HG03571 (cell line): Measurements from ENCODE around the gene CTNNBL1.

Experiments
- ATAC-seq: cut with Tn5 transposase; IDR thresholded peaks from one replicate; pipeline ENCODE4 v1.9.1; 2021; ENCODE audit not compliant: unreplicated experiment

CTNNBL1 gene

GRCh38 chr20:37913567-37914366, 219.9 kb downstream of the CTNNBL1 start:
- no peak for ATAC-seq

GRCh38 chr20:37914367-37914671, 220.5 kb downstream of the CTNNBL1 start:
- no peak for ATAC-seq

DNA sequence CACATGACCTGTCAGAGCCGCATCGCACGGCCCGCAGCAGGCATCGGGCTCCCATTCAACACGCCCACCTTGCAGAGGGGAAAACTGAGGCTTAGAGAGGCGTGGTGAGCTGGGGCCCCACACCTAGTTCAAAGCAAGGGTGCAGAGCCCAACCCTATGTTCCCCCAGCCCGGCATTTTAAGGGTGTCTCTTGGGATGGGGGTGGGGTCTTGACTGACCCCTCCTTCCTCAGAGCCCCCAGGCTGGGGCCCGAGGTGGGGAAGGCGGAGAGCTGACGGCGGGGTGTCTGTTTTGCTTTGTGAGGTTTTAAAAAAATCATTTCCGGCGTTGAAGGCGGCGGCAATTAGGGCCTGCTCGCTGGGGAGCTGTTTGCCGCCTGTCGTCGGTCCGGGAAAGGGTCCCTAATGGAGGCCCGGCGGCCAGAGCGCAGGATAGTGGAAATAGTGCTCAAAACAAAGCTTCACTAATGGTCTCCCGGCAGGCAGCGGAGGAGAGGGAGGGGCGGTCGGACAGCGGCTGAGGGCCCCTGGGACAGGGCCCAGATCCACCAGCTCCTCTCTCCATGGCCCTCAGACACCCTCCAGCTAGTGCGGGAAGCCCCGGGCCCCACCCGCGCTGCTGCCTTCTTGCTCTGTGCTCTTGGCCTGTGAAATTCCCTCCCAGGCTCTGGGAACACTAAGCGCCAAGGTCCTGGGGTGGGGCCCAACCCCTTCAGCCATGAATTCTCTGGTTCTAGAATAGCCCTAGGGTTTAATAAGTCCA, 221.0 kb downstream of the CTNNBL1 start:
- no peak for ATAC-seq

- no peak for ATAC-seq
Measured at GRCh38 chr20:37915434-37915787, 221.6 kb downstream of the CTNNBL1 start.

- no peak for ATAC-seq
Measured at GRCh38 chr20:37915800-37916570, 222.2 kb downstream of the CTNNBL1 start.

DNA sequence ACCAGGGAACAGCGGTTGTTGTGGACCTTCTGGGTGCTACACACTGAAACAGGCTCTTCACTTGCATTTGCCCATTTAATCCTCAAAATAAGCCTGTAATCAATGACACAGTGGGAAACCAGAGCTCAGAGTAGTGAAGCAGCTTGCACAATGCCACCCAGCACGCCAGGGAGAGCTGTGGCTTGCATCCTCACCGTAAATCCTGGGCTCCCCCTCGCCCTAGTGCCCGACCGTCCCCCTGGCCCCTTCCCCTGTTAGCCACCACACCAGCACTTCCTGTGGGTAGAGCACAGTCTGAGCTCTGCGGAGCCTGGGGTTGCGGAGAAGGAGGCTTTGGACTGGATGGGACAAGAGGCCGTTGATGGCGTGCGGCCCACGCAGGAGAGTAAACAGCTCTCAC, 223.6 kb downstream of the CTNNBL1 start:
- ATAC-seq = no peak

DNA sequence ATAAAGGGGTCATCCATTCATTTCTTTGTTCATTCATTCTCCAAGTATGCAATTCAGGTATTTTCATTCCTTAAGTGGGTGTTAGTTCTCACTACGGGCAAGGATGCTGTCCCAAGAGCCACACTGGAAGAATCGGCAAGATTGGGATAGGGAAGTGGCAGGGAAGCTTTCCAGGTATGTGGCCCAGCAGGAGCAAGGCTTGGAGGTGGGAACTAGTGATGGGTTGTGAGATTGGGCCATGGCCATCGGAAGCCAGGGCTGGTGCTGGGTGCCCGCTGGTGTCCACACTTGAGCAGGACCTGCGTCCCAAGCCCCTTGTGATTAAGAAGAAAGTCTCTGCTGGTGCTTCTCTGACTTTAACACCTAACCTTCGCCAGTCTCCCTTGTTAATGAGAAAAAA, 224.2 kb downstream of the CTNNBL1 start:
- ATAC-seq = no peak

- no peak for ATAC-seq
Measured at GRCh38 chr20:37919389-37920040, 225.7 kb downstream of the CTNNBL1 start.

DNA sequence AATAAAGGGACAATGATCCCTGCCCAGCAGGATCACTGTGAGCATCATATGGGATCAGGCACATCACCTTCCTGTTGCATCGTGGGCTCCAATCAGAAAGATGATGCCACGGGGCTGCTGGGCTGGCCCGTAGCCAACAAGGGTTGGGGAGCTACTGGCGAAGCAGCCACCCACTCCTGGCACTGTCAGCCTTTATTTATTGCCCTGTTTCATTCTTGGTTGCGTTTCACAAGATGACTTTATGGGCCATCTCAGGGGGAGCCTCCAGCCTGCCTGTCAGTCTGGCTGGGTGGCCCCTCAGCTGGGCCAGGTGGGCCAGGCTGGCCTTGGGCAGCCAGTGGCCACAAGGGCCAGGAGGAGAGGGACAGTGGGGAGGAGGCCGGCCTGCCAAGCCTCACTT, 226.4 kb downstream of the CTNNBL1 start:
- ATAC-seq = no peak

- no peak for ATAC-seq
Measured at GRCh38 chr20:37920679-37921322, 227.0 kb downstream of the CTNNBL1 start.

DNA sequence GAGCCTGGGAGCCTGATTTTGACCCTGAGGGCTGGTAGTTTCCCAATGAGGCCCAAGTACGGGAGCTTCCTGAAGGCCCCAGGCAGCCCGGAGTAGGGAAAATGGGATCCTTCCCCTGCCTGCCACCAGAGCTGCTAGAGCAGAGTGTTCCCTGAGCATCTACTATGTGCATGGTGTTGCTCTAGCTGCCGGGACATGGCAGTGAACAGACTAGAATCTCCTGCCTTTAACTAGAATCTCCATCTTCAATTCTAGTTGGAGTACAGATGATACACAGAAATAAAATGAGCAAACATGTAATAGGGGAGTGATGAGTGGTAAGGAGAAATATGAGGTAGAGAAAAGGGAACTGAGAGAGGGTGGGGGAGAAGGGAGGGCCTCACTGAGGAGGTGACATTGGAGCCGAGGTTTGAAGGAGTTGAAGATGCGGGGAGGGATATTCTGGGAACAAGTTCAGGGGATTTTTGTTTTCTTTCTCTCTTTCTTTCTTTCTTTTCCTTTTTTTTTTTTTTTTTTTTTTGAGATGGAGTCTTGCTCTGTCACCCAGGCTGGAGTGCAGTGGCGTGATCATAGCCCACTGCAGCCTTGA, 227.6 kb downstream of the CTNNBL1 start:
- ATAC-seq = no peak
